Measurements from ENCODE around the gene TARS2. TPM values are rescaled to one million over a fixed set of nuclear protein-coding genes. Genes with fewer than 3 reads are reported as not detected.

The TARS2 gene, protein sequence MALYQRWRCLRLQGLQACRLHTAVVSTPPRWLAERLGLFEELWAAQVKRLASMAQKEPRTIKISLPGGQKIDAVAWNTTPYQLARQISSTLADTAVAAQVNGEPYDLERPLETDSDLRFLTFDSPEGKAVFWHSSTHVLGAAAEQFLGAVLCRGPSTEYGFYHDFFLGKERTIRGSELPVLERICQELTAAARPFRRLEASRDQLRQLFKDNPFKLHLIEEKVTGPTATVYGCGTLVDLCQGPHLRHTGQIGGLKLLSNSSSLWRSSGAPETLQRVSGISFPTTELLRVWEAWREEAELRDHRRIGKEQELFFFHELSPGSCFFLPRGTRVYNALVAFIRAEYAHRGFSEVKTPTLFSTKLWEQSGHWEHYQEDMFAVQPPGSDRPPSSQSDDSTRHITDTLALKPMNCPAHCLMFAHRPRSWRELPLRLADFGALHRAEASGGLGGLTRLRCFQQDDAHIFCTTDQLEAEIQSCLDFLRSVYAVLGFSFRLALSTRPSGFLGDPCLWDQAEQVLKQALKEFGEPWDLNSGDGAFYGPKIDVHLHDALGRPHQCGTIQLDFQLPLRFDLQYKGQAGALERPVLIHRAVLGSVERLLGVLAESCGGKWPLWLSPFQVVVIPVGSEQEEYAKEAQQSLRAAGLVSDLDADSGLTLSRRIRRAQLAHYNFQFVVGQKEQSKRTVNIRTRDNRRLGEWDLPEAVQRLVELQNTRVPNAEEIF
- total RNA-seq = 10 to 100 TPM; 28.9 to 34.3 TPM

GRCh38 chr1:150486966-150487762 is at the start of gene TARS2:
Gene TARS2, plus strand, starts transcription at chr1:150487419. Its CDS starts 32 bp downstream, at chr1:150487451.

DNA sequence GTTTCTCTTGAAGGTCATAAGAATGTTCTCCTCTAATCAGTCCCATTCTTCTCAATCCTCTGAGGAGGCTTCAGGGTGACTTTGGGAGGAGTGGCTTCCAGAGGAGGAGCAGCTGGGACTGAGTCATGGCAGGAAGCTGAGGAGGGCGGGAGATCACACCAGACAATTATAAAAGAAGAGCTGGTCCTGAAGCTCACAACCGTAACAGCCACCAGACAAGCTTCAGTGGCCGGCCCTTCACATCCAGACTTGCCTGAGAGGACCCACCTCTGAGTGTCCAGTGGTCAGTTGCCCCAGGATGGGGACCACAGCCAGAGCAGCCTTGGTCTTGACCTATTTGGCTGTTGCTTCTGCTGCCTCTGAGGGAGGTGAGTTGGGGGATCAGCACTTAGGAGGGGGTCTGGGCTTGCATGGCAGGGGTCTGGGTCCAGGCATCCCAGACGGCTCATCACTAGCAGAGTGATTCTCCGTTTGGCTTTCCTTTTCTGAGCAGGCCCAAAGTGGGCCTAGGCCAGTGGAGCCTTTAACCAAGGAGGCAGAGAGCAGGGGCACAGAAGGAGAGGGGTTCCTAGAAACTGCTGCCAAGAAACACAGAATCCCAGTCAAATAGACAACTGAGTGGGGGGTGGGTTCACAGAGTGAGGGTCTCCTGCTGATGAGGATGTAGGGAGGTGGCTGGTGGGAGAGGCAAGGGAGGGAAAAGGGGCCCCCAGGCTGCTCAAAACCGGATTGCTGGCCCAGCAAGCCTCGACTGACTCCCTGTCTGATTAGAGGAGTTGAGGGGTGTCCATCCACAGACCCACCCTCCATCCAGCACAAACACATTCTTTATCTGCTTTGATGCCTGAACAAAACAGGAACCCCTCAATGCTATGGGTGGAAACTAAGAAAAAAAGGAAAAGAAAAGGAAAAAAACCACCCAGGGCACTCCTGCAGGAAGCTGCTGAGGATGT is 21.0 kb downstream of the TARS2 start, which contains the start of gene ECM1:
ECM1 (plus strand) TSS at position 198 of the 953 bp plus-strand sequence; CDS start at position 299, 101 bp downstream.

DNA sequence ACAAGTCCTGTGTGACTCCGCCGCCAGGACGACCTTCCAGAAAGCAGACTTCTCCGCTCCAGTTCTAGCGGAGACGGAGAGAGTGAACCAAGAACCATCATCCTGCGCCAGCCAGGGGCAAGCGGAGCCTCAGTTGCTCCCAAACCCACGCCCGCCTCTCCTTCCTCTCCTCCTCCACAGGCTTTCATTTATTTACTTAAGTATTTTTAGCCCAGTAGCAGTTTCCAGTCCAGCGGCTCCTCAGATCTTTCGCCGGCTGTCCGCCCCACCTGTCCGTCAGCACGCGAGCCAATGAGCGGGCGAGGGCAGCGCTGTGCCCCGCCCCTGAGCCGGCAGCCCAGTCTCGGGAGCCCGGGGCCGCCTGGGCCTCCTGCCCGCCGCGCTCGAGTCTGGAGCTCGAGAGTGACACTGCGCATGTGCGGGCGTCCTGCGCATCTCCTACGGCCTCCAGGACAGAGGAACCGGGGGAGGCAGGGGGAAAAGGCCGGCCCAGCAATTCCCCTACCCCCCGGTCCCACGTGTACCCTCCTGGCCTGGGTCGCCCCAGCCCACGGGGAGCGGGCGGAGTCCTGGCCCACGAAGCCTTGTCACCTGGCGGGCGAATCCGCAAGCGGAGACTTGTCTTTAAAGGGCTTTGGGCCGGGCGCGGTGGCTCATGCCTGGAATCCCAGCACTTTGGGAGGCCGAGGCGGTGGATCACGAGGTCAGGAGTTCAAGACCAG is 28.3 kb downstream of the TARS2 start, which contains the start of gene FALEC:
FALEC (plus strand) TSS at position 425 of the 722 bp plus-strand sequence.

GRCh38 chr1:150548632-150549495 is 61.6 kb downstream of the TARS2 start, which contains the start of gene ADAMTSL4:
Gene ADAMTSL4, plus strand, starts transcription at chr1:150549408. Its CDS starts 2,881 bp downstream, at chr1:150552289.

Small RNA genes within 50 kb of the gene (small RNA-seq; reads per million reads assigned to genes)
- gene MIR4257 = 0 reads per million in 2 donors

Other genes starting within 250 kb of the TARS2 start
- 10 to 100 TPM; 66.6 to 77.8 TPM for gene CA14, start 229.6 kb upstream of the TARS2 start, total RNA-seq
- gene APH1A, start 218.4 kb upstream of the TARS2 start, total RNA-seq = 100 to 1,000 TPM; 102 to 139 TPM
- 1 to 10 TPM; 1.7 to 2.7 TPM for gene C1orf54, start 214.6 kb upstream of the TARS2 start, total RNA-seq
- 1 to 10 TPM; 5.9 to 8.3 TPM for gene CIART, start 204.9 kb upstream of the TARS2 start, total RNA-seq
- 10 to 100 TPM; 31.7 to 45.6 TPM for gene MRPS21, start 193.6 kb upstream of the TARS2 start, total RNA-seq
- 10 to 100 TPM; 31.7 to 52.6 TPM for gene PRPF3, start 165.9 kb upstream of the TARS2 start, total RNA-seq
- gene RPRD2, start 123.3 kb upstream of the TARS2 start, total RNA-seq = 10 to 100 TPM in 1 of 2 donors, 1 to 10 TPM in 1; 9.6 to 11.7 TPM
- gene ECM1, start 20.7 kb downstream of the TARS2 start, total RNA-seq = 10 to 100 TPM; 53.9 to 61.9 TPM
- gene FALEC, start 28.3 kb downstream of the TARS2 start, total RNA-seq = not detected
- under 1 TPM; 0.34 to 0.67 TPM for gene ADAMTSL4, start 62.0 kb downstream of the TARS2 start, total RNA-seq
- gene MCL1, start 92.2 kb downstream of the TARS2 start, total RNA-seq = 100 to 1,000 TPM; 116 to 178 TPM
- gene ENSA, start 142.2 kb downstream of the TARS2 start, total RNA-seq = 10 to 100 TPM; 73.3 to 88.8 TPM
- gene GOLPH3L, start 209.7 kb downstream of the TARS2 start, total RNA-seq = 10 to 100 TPM; 14.8 to 15.7 TPM
- gene HORMAD1, start 233.5 kb downstream of the TARS2 start, total RNA-seq = under 1 TPM in 1 of 2 donors, not detected in 1; 0.34 TPM